Measurements from ENCODE around the gene PDE2A. TPM values are rescaled to one million over a fixed set of nuclear protein-coding genes. Genes with fewer than 3 reads are reported as not detected.

PDE2A gene
- total and polyA plus RNA-seq, 3 donors from 2014 or later, result 14.1 to 20.6 (median 15.2) TPM

DNA sequence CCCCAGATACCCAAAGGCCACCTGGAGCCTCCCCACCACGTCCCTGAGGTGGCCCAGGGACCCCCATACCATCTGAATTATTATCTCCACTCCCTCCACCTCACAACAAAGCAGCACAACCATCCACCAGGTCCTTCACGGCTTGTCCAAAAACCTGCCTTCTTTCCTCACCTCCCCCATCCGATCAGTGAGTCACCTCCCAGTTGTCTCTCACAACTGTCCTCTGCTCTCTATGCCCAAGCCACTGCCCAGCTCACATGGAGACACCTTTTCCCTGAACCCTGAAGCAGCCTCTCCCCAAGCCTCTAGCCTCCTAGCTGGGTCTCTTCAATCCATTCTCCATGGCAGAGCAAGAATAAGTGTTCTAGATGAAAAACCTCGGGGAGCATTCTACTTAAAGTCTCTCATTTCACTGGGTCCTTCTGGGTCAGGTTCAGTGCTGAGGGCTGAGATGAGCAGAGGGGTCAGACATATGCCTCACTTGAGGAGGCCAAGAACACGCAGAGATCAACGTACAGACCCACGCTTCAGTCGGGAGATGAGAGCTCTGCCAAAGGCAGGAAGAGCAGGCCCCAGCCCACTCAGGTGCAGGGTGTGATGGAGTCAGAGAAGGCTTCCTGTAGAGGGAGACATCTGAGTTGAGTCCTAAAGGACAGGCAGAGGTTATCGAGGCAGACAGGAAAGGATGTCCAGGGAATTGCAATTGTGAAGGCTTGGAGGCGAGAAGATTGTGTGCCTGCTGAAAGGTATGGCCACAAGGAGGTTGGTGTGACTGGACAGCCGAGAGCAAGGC lies 74.7 kb downstream of the PDE2A start:
- 83 to 89% methylated on average over 11 of the region's 11 CpGs for WGBS, 2 donors
- TF ChIP-seq, protein P1, sequence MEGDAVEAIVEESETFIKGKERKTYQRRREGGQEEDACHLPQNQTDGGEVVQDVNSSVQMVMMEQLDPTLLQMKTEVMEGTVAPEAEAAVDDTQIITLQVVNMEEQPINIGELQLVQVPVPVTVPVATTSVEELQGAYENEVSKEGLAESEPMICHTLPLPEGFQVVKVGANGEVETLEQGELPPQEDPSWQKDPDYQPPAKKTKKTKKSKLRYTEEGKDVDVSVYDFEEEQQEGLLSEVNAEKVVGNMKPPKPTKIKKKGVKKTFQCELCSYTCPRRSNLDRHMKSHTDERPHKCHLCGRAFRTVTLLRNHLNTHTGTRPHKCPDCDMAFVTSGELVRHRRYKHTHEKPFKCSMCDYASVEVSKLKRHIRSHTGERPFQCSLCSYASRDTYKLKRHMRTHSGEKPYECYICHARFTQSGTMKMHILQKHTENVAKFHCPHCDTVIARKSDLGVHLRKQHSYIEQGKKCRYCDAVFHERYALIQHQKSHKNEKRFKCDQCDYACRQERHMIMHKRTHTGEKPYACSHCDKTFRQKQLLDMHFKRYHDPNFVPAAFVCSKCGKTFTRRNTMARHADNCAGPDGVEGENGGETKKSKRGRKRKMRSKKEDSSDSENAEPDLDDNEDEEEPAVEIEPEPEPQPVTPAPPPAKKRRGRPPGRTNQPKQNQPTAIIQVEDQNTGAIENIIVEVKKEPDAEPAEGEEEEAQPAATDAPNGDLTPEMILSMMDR (IDR thresholded peaks at IDR 0.05), result no peak
- no peak for TF ChIP-seq POLR2A (IDR thresholded peaks at IDR 0.05)
- H3K9me3 ChIP-seq, result no peaks in the 10 kb centered on the region
- DNase-seq, result no peak
- H3K27me3 ChIP-seq, result no peaks in the 10 kb centered on the region
- H3K4me1 ChIP-seq, result no peaks in the 10 kb centered on the region
- intact Hi-C loops (cut with DNase I; ENCODE audit: low total_unique reads), result no loop called here
- no peaks in the 10 kb centered on the region for H3K36me3 ChIP-seq (ENCODE audit: low read depth, missing control alignments)
- H3K27ac ChIP-seq, result no peak overlapping the region
- no peak overlapping the region for H3K4me3 ChIP-seq

DNA sequence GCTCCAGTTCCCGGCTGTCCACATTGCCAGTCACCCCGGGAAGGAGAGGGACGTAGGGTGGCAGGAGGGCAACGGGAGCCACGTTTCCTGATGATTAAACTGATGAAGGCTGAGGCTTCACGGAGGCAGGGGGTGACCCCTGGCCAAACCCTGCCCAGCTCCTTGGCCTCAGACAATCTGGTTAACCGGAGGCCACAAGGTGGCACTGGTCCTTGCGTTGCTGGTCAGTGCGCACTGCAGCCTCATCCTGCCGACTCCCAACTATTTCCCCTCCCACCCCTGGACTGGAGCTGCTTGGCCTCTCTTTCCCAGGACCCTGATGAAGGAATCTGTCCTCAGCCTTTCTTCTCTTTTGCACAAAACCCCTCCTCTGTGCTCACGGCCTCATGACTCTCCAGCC lies 75.3 kb downstream of the PDE2A start:
- intact Hi-C loops (cut with DNase I; ENCODE audit: low total_unique reads), result no loop called here
- Histone ChIP-seq H3K9me3 (no peaks in the 10 kb centered on the region), H3K4me1 (no peaks in the 10 kb centered on the region), H3K27ac (no peak overlapping the region), H3K4me3 (no peak overlapping the region), H3K27me3 (no peaks in the 10 kb centered on the region), H3K36me3 (ENCODE audit: low read depth, missing control alignments) (no peaks in the 10 kb centered on the region)
- no peak for TF ChIP-seq POLR2A (IDR thresholded peaks at IDR 0.05)
- TF ChIP-seq, protein P1 (IDR thresholded peaks at IDR 0.05), result peak; percentile 32 to 54 (median 52)
- WGBS, 2 donors, result 50 to 68% methylated on average over 11 of the region's 11 CpGs
- DNase-seq, result peak; percentile 81

DNA sequence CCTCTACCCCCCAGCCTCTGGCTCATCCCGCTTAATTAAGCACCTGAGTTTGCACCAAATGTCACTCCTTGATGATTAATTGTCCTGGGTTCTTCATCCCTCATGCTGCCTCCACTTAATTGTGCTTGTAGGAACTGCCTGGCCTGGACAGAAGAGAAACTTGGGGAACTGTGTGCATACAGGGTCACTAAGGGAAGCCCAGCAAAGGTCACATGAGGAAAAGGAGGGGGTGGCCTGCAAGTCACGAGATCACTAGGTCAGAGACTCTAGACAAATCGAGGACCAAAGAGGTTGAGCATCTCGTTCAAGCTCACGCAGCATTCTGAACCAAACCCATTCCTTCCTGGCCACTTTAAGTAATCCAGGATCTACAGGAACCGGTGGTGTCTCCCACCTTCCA lies 75.8 kb downstream of the PDE2A start:
- no peak overlapping the region for H3K27ac ChIP-seq
- H3K36me3 ChIP-seq (ENCODE audit: low read depth, missing control alignments), result no peaks in the 10 kb centered on the region
- H3K4me3 ChIP-seq, result no peak overlapping the region
- H3K4me1 ChIP-seq, result no peaks in the 10 kb centered on the region
- WGBS, 2 donors, result 65 to 71% methylated on average over 6 of the region's 6 CpGs
- no peaks in the 10 kb centered on the region for H3K27me3 ChIP-seq
- TF ChIP-seq POLR2A (IDR thresholded peaks at IDR 0.05), result no peak
- TF ChIP-seq, protein P1 (IDR thresholded peaks at IDR 0.05), result no peak
- intact Hi-C loops (cut with DNase I; ENCODE audit: low total_unique reads), result no loop called here
- no peaks in the 10 kb centered on the region for H3K9me3 ChIP-seq
- no peak for DNase-seq

DNA sequence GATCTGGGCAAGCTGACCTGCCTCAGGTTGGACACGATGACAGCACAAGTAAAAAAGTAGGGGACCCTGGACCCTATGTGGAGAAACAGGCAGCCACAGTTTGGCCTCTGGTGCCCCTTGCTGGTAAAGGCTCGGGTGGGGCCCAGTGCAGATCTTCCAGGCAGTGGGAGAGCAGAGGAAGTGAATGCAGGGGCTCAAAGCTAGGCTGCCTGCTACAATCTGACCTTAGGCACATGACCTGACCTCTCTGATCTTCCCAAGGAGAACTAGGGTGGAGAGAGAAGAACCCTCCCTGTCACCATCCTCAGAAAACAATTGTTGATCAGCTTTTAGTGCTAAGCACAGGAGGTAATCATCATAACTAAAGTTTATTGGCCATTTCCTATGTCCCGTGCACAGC lies 76.5 kb downstream of the PDE2A start:
- H3K36me3 ChIP-seq (ENCODE audit: low read depth, missing control alignments), result no peaks in the 10 kb centered on the region
- no peak overlapping the region for H3K4me3 ChIP-seq
- no peaks in the 10 kb centered on the region for H3K4me1 ChIP-seq
- WGBS, 2 donors, result 71 to 95% methylated on average over 2 to 3 of the region's 3 CpGs
- intact Hi-C loops (cut with DNase I; ENCODE audit: low total_unique reads), result no loop called here
- H3K27ac ChIP-seq, result no peak overlapping the region
- DNase-seq, result no peak
- TF ChIP-seq POLR2A (IDR thresholded peaks at IDR 0.05), result no peak
- TF ChIP-seq, protein P1 (IDR thresholded peaks at IDR 0.05), result no peak
- no peaks in the 10 kb centered on the region for H3K27me3 ChIP-seq
- no peaks in the 10 kb centered on the region for H3K9me3 ChIP-seq

DNA sequence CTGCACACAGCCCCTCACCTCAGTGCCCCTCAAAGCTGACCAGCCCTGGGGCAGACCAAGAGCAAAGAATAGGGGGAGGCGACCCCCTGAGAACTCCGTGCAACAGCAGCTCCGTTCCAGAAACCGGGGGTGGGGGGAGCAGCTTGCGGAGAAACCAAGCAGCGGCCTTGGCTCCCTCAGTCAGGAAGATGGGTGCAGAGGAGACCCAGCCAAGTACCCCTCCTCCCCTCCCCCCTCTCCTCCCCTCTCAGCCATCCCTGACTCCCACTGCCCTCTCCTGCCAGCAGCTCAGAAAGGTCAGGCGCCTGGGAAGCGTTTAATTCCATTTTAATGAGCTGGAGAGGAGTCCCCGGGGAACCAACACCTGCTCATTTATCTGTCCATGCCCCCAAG lies 78.9 kb downstream of the PDE2A start:
- intact Hi-C loops (cut with DNase I; ENCODE audit: low total_unique reads), result no loop called here
- Histone ChIP-seq H3K36me3 (ENCODE audit: low read depth, missing control alignments) (no peaks in the 10 kb centered on the region), H3K9me3 (no peaks in the 10 kb centered on the region), H3K4me3 (no peak overlapping the region), H3K4me1 (peaks cover 1% of the 10 kb centered on the region), H3K27ac (no peak overlapping the region), H3K27me3 (no peaks in the 10 kb centered on the region)
- WGBS, 2 donors, result 65 to 80% methylated on average over 5 to 9 of the region's 9 CpGs
- DNase-seq, result no peak
- TF ChIP-seq POLR2A (IDR thresholded peaks at IDR 0.05), result no peak
- TF ChIP-seq, protein P1 (IDR thresholded peaks at IDR 0.05), result no peak
